ENCODE results near the gene OXNAD1.

DNA sequence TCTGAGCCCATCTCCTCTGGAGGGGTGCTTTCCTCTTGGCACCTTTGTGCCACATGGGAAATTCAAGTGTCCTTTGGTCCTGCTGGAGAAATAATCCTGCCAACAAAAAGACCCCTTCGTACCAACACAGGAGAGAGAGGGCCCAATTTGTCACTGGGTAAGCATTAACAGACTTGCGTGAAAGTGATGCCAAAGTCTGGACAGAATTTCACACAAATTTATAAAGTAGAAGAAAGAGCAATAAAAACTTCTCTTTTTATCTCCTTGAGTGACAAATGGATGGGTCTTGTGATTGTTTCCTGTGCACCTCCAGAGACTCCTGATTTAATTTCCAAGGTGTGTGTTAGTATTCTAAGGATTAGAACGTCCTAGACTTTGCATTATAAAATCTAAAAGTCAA is 15.1 kb upstream of the OXNAD1 start:
- TF ChIP-seq POLR2A (IDR thresholded peaks at IDR 0.05), result no peak
- TF ChIP-seq, protein P1, sequence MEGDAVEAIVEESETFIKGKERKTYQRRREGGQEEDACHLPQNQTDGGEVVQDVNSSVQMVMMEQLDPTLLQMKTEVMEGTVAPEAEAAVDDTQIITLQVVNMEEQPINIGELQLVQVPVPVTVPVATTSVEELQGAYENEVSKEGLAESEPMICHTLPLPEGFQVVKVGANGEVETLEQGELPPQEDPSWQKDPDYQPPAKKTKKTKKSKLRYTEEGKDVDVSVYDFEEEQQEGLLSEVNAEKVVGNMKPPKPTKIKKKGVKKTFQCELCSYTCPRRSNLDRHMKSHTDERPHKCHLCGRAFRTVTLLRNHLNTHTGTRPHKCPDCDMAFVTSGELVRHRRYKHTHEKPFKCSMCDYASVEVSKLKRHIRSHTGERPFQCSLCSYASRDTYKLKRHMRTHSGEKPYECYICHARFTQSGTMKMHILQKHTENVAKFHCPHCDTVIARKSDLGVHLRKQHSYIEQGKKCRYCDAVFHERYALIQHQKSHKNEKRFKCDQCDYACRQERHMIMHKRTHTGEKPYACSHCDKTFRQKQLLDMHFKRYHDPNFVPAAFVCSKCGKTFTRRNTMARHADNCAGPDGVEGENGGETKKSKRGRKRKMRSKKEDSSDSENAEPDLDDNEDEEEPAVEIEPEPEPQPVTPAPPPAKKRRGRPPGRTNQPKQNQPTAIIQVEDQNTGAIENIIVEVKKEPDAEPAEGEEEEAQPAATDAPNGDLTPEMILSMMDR (IDR thresholded peaks at IDR 0.05), result no peak

All from body of pancreas (tissue), 4 donors.